Stimulated activated CD8-positive, alpha-beta memory T cell treated with anti-CD3 and anti-CD28 coated beads, Interleukin-12 subunit alpha, Interleukin-12 subunit beta, amount 100 ng/mL, for 24 hours (primary cell): ENCODE results near the gene WDR37.
A peak's percentile ranks its signal among the peaks of the same experiment; 100 is the strongest.
"Not testable (repeated sequence)": the region's sequence is repeated elsewhere in the genome, so short reads cannot be mapped to it uniquely, and the experiment has no call there.

ENCODE experiments used
- DNase-seq: peaks from one replicate; pipeline ENCODE4 v3.0.0-alpha.2; 2020; ENCODE audit errors: extremely low read depth

The WDR37 gene

DNA sequence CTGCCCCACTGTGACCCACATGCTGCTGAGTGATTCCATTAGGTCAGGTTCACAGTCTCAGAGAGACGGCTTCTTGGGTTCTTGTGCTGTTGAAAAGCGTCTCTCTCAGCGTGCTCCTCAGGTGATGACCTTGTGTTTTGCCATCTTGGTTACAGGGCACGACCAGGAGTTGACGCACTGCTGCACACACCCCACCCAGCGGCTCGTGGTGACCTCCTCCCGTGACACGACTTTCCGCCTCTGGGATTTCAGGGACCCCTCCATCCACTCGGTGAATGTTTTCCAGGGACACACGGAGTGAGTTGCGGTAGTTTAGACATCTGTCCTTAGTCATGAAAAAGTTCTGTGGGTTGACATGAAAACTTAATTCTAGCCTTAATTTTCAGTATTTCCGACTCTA lies 48.8 kb downstream of the WDR37 start:
- DNase-seq, result no peak

DNA sequence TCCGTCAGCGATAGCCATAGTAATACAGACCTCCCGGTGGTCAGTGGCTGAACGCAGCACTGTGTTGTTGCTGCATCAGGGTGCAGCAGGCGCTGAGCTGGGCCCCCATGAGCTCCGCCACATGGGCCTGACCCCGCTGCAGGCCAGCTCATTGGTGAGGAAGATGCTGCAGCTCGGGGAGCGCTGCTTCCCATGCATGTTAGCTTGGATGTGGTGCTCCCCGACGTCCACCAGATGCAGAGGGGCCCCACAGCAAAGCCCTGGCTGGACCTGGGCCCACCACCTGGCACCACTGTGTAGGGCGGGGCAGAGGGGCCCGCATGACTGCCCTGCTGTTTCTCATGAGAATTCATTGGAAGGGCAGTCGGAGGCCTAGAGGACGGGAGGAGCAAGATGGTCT lies 50.8 kb downstream of the WDR37 start:
- no peak for DNase-seq

DNA sequence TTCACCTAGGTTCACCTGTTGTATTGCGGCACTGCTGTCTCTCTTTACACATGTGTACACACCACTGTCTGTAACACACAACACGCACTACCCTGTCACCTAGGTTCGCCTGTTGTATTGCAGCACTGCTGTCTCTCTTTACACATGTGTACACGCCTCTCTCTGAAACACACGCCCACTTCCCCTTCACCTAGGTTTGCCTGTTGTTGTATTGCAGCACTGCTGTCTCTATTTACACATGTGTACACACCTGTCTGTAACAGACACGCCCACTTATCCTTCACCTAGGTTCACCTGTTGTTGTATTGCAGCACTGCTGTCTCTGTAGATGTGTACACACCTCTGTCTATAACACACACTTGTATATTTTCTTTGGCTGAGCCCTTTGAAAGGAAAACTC lies 51.5 kb downstream of the WDR37 start:
- no peak for DNase-seq

DNA sequence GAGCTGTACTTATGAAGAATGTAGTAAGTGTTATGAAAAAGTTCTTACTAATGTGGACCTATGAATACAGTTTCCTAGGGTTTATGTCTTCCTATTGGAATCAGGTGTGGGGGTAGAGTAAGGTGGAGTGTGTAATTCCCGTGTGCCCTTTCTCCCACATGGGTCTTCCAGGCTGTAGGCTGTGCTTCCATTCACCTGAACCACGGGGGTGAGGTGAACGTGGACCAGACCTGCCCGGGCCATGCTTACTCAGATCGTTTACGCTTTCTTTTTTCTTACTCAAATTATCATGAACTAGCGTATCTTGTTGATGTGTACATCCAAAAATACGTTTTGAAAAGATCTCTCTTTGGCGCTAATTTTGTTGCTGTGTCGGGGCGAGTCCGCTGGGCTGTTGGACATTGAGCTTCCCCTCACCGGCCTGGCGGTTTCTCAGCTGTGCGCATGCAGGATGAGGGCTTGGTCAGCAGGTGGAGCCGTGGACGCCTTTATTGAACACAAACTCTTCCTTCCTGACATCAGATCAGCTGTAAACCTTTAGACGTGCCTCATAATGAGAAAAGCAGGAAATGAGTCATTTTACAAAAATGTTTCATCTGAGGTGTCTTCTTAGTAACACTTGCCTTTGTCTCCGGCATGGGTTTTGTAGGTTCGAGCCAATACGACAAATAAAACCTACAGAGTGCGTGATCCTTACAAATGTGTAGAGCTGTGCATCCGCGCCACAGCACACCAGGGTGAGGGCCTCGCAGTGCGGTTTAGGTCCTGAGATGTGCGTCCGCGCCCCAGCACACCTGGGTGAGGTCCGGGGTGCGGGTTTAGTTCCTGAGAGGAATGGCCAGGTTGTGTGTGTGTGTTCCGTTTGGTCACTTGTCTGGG lies 53.8 kb downstream of the WDR37 start:
- peak; percentile 46 for DNase-seq

DNA sequence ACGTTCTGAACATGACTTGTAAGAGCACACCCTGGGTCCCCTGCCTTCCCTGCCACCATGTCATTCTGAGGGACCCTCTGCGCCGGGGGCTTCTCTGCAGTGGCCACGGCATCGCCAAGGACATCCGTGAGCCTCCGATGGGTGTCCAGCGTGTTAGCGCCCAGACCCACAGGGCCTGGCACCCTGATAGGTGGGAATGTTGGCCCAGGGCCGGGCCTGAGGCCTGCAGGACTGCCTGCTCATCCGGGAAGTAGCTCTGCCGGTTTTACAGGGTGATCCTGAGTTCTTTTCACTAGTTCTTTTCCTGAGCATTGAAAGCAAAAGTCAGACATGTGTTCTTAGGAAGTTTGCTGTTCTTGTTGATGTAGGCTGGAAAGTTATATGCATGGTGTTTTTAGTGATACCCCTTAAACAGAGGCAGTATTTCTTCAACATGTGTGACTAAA lies 54.5 kb downstream of the WDR37 start:
- DNase-seq, result no peak

DNA sequence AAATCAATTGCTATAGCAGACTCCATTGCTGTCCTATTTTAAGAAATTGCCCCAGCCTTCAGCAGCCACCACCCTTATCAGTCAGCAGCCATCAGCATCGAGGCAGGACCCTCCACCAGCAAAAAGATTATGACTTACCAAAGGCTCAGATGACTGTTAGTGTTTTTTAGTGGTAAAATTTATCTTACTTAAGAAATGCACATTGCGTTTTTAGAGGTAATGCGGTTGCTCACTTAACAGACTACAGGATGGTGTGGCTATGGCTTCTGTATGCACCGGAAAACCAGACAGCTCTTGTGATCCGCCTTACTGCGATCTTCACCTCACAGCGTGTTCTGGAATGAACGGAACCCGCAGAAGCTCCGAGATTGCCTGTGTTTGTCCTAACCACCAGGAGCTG lies 58.1 kb downstream of the WDR37 start:
- DNase-seq, result no peak

DNA sequence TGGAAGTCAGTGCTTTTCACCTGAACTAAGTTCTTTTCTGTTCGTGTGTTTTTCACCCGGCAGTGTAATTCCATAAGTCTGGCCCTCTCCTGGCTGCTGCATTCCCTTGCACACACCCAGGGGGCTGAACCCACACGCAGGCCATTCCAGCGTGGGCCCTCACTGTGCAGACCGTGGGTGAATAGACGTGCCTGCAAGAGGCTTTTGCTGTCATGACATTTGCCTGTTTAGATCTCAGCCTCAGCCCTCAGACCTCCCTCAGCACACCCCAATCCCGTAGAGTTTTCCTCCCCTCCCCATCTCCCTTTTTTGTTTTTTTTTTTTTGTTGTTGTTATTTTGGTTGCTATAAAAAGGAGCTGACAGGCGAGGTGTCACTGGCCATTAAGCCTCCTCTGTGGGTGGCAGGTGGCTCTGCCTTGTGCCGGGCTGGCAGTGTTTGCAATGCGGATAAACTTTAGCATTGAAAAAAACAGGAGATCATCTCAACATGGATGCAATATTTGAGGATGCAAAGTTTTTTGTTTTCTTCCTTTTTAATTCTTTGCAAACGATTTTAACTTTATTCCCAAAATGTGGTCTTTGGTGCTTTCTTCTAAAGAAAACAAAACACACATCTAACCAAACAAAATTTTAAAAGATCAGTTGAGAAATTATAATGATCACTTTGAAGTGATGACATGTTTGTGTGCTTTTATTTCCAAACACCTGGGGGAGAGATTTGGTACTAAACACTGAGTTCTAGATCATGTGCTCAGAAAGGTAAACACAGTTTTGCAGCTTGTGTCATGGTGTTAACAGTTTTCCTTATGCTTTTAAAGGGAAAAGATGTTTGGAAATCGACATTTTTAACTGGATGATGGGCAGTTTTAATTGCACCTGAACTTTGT lies 58.8 kb downstream of the WDR37 start:
- DNase-seq, result no peak

DNA sequence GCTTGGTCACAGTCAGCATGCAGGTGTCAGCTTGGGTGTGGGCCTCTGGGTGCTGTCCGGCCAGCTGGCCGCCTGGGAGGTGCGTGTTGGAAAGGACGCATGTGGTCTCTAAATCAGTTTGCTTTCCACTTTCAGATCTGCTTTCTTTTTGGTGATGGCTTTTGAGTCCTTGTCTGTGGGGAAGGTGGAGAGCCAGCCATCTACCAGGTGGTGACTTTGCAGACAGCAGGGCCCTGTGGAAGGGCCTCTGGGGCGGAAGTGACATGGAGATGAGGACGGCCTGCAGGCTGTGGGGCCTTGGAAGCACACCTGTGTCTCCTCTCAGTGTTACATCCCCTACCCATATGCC lies 59.4 kb downstream of the WDR37 start:
- no peak for DNase-seq

DNA sequence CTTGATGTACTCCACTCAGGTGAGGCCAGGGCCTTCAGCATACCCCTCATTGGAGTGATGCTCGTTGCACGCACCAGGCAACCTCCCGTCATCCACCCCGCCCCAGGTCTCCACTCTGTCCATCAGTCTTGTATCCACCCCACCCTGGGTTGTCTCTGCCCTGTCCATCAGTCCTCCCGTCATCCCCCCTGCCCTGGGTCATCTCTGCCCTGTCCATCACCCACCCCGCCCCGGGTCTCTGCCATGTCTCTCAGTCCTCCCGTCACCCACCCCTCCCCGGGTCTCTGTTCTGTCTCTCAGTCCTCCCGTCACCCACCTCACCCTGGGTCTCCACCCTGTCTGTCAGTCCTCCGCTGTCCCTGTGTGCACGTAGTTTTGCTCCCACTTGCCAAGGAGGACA lies 59.9 kb downstream of the WDR37 start:
- no peak for DNase-seq

DNA sequence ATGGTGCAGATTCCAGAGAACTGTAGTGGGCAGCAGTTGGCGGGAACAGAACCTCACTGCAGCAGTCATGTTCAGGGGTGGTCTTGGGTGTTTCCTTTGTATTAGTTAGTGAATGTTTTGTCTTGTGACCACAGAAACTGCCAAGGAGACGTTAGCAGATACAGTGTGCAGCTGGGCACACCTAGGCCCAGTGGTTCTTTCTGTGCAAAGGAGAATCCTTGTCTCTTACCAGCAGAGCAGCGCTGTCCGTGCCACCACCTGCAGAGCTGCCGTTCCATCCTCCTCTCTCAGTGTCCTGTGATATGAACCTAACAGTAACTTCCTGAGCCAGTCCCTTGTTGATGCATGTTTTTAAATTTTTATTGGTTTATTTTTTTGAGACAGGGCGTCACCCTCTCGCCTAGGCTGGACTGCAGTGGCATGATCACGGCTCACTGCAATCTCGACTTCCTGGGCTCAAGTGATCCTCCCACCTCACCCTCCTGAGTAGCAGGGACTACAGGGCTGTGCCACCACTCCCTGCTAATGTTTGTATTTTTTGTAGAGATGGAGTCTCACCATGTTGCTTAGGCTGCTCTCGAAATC lies 60.6 kb downstream of the WDR37 start:
- DNase-seq, result no peak

DNA sequence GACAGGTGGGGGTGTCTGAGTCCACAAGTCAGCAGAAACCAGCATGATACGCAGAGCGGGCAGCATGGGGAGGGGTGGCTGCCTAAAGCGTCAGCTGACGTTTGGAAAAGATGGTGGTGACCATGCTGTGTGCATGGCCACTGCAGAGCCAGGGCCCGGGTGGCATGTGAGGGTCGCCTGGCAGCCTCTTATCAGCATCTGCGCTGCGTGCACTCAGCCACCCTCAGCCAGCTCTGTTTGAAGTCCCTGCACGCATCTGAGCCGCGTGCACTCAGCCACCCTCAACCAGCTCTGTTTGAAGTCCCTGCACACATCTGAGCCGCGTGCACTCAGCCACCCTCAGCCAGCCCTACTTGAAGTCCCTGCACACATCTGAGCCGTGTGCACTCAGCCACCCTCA lies 61.5 kb downstream of the WDR37 start:
- no peak for DNase-seq

DNA sequence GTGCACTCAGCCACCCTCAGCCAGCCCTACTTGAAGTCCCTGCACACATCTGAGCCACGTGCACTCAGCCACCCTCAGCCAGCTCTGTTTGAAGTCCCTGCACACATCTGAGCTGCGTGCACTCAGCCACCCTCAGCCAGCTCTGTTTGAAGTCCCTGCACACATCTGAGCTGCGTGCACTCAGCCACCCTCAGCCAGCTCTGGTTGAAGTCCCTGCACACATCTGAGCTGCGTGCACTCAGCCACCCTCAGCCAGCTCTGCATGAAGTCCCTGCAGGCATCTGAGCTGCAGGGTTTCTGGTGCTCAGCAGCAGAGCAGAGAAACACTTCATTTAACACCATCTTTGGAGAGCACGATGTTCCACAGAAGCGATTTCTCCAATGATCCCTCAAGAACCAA lies 62.1 kb downstream of the WDR37 start:
- DNase-seq, result not testable (repeated sequence)

DNA sequence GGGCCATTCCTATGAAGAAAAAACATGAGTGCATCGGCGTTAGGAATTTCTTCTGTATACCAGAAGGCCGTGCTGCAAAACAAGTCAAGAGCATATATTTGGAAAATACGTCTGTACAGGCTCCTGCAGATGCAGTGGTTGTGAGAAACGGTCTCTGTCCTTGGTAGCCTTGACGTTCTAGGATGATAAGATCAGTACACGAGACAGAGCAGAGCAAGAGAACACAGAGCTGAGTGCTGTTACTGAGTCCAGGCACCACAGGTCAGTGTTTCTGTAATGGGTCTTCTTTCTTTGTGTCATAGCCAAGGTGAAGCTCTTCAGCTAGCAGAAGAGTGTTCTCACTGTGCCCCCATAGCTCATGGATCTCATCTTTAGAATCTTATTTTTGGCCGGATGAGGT lies 62.8 kb downstream of the WDR37 start:
- DNase-seq, result no peak

DNA sequence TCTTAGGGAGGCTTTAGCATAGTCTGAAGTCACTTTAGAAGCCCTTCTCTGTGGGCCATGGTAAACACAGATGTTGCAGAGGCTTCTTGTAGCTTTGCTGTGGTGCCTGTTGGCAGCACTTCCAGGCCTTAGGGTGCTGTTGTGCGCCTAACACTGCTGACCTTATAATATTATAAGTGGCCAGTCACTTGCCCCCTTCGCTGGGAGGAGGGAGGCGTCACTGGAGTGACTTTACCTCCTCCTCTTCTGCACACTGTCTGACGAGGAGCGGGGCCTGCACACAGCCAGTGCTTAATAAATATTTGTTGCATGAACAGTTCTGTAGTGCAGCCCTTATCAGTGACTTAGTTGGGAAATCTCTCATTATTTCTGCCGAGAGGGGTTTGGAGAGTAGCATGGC lies 63.3 kb downstream of the WDR37 start:
- DNase-seq, result no peak

DNA sequence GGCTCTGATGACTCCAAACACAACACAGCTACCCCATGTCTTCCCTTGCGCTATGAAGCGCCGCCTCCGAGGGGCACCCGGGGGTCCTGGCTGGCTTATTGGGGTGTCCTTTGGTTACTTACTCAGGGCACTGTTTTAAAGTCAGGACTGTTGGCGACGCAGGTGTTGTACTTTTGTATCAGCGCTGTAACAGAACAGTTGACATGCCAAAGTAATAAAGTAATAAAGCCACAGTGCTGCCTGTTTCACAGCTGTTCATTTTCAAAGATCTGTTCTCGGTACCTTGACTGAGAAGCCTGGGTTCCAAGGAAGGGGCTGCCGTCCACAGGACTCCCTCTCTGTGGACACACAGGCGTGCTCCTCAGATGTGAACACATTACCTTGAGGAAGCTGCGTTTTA lies 64.1 kb downstream of the WDR37 start:
- DNase-seq, result no peak

DNA sequence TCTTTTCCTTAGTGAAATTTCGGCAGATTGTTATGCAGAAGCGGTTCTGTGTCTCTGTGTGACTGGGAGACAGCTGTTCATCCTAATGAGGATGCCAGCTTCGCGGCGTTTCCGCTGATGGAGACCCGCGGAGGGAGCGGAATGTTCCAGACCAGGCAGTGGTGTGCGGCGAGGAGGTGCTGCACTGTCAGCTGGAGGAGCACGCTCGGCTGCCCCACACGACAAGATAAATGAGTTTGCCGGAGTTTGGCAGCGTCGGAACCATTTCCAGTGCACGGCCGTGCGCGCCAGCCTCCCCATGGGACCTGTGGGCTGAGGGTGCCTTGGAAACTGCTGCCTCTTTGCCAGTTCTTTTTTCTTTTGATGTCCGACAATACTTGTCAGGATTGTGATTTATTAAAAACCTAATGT lies 64.6 kb downstream of the WDR37 start:
- no peak for DNase-seq

DNA sequence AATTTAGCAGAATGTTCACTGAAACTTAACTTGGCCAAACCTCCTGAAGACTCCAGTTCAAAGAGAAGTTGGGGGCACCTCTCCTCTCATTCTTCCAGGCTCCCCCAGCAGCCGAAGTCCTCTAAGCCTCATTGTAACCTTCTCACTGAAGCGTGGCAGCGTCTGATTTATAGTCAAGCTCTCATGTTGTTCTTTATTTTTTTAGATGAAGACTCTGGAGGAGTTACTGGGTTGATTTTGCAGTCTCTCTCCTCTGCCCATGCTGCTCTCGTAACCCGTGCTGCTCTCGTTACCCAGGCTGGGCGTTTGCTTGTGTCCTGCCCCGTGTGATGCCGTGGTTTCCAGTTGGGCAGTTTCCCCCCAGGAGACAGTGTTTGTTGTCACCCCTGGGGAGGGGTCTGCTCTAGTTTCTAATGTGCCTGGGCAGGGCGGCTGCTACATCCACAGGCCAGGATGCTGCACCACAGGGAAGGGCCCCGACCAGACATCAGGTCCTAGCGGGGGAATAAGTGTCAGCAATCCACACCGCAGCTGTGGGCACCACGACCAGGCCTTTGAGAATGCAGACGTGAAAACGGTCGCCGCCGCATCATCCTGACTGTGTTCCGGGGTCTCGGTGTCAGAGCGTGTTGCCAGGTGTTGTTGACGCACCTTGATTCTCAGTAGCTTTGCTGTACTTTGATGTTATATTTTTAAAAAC lies 65.2 kb downstream of the WDR37 start:
- no peak for DNase-seq

DNA sequence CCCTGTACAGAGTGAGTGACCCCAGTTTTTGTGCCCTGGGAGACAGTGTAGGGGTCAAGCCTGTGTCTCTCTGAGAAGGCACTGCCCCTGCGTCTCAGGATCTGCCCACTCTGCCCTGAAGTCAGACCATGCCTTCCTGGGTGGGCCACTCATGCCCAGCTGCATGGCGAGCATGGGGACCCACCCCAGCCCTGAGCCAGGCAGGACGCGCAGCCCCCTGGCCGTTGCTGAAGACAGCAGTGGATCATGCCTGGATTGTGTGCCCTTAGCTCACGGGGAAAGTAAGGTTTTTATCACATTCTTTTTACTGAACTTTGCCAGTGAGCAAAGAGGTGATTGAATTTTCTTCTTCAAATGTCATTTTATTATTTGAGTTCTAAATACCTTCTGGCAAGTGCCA lies 66.2 kb downstream of the WDR37 start:
- DNase-seq, result no peak

DNA sequence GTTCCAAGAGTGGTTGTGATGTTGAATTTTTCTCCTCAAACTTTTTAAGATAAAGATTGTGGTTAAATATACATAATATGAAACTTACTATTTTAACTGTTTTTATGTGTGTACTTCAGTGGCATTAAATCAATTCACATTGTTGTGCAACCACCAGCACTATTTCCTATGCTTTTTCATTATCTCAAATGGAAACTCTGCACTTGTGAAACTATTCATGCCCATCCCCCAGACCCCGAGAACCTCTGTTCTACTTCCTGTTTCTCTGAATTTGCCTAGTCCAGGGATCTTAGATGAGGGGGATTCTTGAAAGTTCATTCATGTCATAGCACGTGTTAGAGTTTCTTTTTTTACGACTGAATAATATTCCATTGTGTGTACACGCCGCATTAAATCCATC lies 67.0 kb downstream of the WDR37 start:
- no peak for DNase-seq

DNA sequence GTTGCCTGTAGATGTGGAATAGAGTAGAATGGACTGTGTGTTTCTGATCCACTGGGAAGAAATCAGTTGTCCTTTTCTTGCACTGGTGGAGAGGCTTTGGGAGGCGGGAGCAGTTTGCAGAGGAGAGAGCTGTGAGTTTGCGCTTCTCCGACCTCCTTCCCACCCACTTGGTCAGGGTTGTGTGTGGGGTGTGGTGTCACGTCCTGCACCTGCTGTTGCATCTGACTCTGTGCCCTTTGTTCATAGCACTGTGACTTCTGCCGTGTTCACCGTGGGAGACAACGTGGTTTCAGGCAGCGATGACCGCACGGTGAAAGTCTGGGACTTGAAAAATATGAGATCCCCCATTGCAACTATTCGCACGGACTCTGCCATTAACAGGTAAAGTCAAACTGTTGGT lies 67.8 kb downstream of the WDR37 start:
- DNase-seq, result no peak

DNA sequence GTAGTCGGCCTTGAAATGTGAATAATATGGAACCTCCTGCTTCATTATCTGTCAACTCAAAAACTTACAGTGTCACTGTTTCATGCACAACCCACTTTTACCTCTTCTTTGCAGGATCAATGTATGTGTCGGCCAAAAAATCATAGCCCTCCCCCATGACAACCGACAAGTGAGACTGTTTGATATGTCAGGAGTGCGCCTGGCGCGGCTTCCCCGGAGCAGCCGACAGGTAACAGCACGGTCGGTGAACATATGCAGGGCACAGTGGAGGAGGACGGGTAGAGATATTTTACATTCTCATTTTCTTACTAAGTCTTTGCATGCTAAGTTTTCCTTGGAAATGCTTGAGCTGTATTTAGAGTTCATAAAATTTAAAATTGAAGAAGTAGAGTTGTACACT lies 68.6 kb downstream of the WDR37 start:
- no peak for DNase-seq

DNA sequence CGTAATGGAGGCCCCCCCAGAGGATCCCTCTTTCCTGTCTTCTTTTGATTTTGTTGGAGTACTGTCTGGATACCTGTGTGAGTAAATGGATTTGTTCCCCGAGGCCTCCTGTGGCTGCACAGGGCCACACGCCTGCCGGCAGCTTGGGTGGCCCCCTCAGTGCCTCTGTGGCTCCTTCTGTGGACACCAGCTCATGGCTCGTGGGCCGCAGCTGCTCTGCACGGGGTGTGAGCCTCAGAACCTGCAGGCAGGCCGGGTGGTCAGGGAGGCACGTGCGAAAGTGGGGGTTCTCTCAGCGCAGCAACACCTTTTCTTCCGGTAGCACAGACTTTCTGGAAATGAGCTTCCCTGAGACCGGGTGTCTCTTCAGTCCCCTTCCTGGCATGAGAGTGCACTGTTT lies 70.3 kb downstream of the WDR37 start:
- DNase-seq, result no peak
